H1 (cell line): ENCODE results near the gene ARHGAP1. TPM values are rescaled to one million over a fixed set of nuclear protein-coding genes. Genes with fewer than 3 reads are reported as not detected.

Experiments used
- CTCF ChIA-PET: fragments of 300-600 bp; sonication (Branson Sonifier 250); formaldehyde crosslinking; loops from one replicate; lab custom pipeline; 2021; ENCODE audit not compliant: partially characterized antibody; lab: Charles Lee
- POLR2A ChIA-PET: fragments of 300-600 bp; sonication (Branson Sonifier 250); formaldehyde crosslinking; loops from one replicate; lab custom pipeline; 2021; ENCODE audit warnings: inconsistent platforms; ENCODE audit not compliant: partially characterized antibody; lab: Charles Lee
- DNase-seq, 2 experiments: peaks; one replicate each; pipeline versions ENCODE4 v3.0.0 to v3.0.0-alpha.2; 2010 to 2022; ENCODE audit warnings: low spot score in 2 of 2, low read depth in 1 of 2, mixed read lengths in 1 of 2
- FAIRE-seq: peaks from 2 replicates; lab custom pipeline; 2011; peaks lifted over from hg19 to GRCh38; lab: Jason Lieb, UNC
- H2AFZ ChIP-seq: 2 replicates; pipeline ENCODE4 v1.8.1; 2012; ENCODE audit warnings: low read length, inconsistent platforms
- H2AK5ac ChIP-seq: 2 replicates; pipeline ENCODE4 v1.6.1; 2013; ENCODE audit warnings: low read depth, low read length
- H2BK120ac ChIP-seq: replicated peaks from 2 replicates; pipeline ENCODE3; 2013; ENCODE audit warnings: low read depth, low read length, inconsistent platforms
- H2BK12ac ChIP-seq: 2 replicates; pipeline ENCODE4 v1.6.1; 2013; ENCODE audit warnings: low read depth, low read length
- H2BK15ac ChIP-seq: 2 replicates; pipeline ENCODE4 v1.6.1; 2013; ENCODE audit warnings: low read length
- H2BK20ac ChIP-seq: 2 replicates; pipeline ENCODE4 v1.6.1; 2013; ENCODE audit warnings: low read length
- H2BK5ac ChIP-seq: 2 replicates; pipeline ENCODE4 v1.6.1; 2013; ENCODE audit warnings: low read depth, low read length
- H3K14ac ChIP-seq: 2 replicates; pipeline ENCODE4 v1.6.1; 2013; ENCODE audit warnings: inconsistent platforms; ENCODE audit not compliant: insufficient read length
- H3K18ac ChIP-seq: 2 replicates; pipeline ENCODE4 v1.6.1; 2013; ENCODE audit warnings: low read length; ENCODE audit errors: extremely low read depth
- H3K23ac ChIP-seq: 2 replicates; pipeline ENCODE4 v1.6.1; 2013; ENCODE audit warnings: inconsistent platforms; ENCODE audit not compliant: insufficient read length
- H3K23me2 ChIP-seq: 2 replicates; pipeline ENCODE4 v1.6.1; 2013; ENCODE audit warnings: low read depth, low read length
- H3K27ac ChIP-seq: 2 replicates; pipeline ENCODE4 v1.6.1; 2011; ENCODE audit warnings: low read depth, low read length, inconsistent platforms
- H3K27me3 ChIP-seq, 4 experiments: replicated peaks in 1 of 4; 1 replicate in 1 of 4; 2 replicates in 3 of 4; pipeline versions ENCODE4 v1.6.1 to v1.8.1; 2011 to 2013; ENCODE audit warnings: low read length in 3 of 4, mild to moderate bottlenecking in 3 of 4, inconsistent platforms in 2 of 4, mixed read lengths in 2 of 4, moderate library complexity in 1 of 4; ENCODE audit not compliant: control insufficient read depth in 3 of 4, insufficient read depth in 3 of 4; ENCODE audit errors: extremely low read depth in 1 of 4
- H3K36me3 ChIP-seq, 4 experiments: 2 replicates each; pipeline versions ENCODE4 v1.6.1 to v1.8.1; 2011 to 2013; ENCODE audit warnings: mild to moderate bottlenecking in 4 of 4, low read length in 3 of 4, moderate library complexity in 2 of 4, control low read depth in 1 of 4, inconsistent platforms in 1 of 4; ENCODE audit not compliant: insufficient read depth in 4 of 4, control insufficient read depth in 2 of 4
- H3K4ac ChIP-seq: replicated peaks from 2 replicates; pipeline ENCODE3; 2013; ENCODE audit warnings: low read length, low read depth, mixed read lengths, inconsistent platforms; ENCODE audit not compliant: insufficient read length
- H3K4me1 ChIP-seq, 4 experiments: replicated peaks in 1 of 4; 1 replicate in 1 of 4; 2 replicates in 3 of 4; pipeline versions ENCODE4 v1.6.1 to v1.8.1; 2011 to 2013; ENCODE audit warnings: low read length in 3 of 4, inconsistent platforms in 2 of 4, mixed read lengths in 1 of 4; ENCODE audit not compliant: insufficient read depth in 4 of 4, control insufficient read depth in 3 of 4
- H3K4me2 ChIP-seq, 2 experiments: 2 replicates each; pipeline versions ENCODE4 v1.6.1 to v1.8.1; 2011 to 2013; ENCODE audit warnings: low read depth in 2 of 2, low read length in 2 of 2, control low read depth in 1 of 2, inconsistent platforms in 1 of 2, mild to moderate bottlenecking in 1 of 2; ENCODE audit not compliant: insufficient read depth in 1 of 2
- H3K4me3 ChIP-seq, 4 experiments: fragments of 200-600, 300-600 bp in 1 of 4; sonication (generic), shearing (Covaris generic), sonication (Bioruptor Twin) in 1 of 4; 2 replicates each; pipeline versions ENCODE4 v1.5.1 to v1.8.1; 2011 to 2016; ENCODE audit warnings: low read length in 4 of 4, low read depth in 3 of 4, control low read depth in 2 of 4, inconsistent platforms in 2 of 4, mild to moderate bottlenecking in 2 of 4, mixed read lengths in 1 of 4, moderate library complexity in 1 of 4; ENCODE audit not compliant: insufficient read depth in 2 of 4; ENCODE audit errors: extremely low read depth in 1 of 4
- H3K56ac ChIP-seq: replicated peaks from 2 replicates; pipeline ENCODE3; 2013; ENCODE audit warnings: low read depth, mild to moderate bottlenecking, mixed read lengths, low read length, inconsistent platforms; ENCODE audit not compliant: insufficient read length
- H3K79me1 ChIP-seq: 2 replicates; pipeline ENCODE4 v1.6.1; 2013; ENCODE audit warnings: low read depth, low read length, control low read depth
- H3K79me2 ChIP-seq, 2 experiments: 2 replicates each; pipeline versions ENCODE4 v1.6.1 to v1.8.1; 2012 to 2013; ENCODE audit warnings: low read length in 2 of 2, mild to moderate bottlenecking in 2 of 2, inconsistent platforms in 1 of 2; ENCODE audit not compliant: insufficient read depth in 2 of 2, control insufficient read depth in 1 of 2
- H3K9ac ChIP-seq, 4 experiments: replicated peaks in 1 of 4; 1 replicate in 1 of 4; 2 replicates in 3 of 4; pipeline versions ENCODE4 v1.6.1 to v1.8.1; 2011 to 2013; ENCODE audit warnings: low read depth in 3 of 4, low read length in 3 of 4, control low read depth in 2 of 4, mild to moderate bottlenecking in 2 of 4, moderate library complexity in 2 of 4, inconsistent platforms in 1 of 4; ENCODE audit errors: extremely low read depth in 1 of 4
- H3K9me3 ChIP-seq, 2 experiments: 2 replicates each; pipeline versions ENCODE4 v1.6.1 to v1.8.1; 2012 to 2013; ENCODE audit warnings: mild to moderate bottlenecking in 2 of 2, moderate library complexity in 2 of 2, control low read depth in 1 of 2, inconsistent platforms in 1 of 2, low read depth in 1 of 2, low read length in 1 of 2, mixed read lengths in 1 of 2; ENCODE audit not compliant: insufficient read depth in 2 of 2
- H4K20me1 ChIP-seq, 2 experiments: replicated peaks in 1 of 2; 2 replicates each; pipeline versions ENCODE3 to v1.8.1; 2011 to 2013; ENCODE audit warnings: inconsistent platforms in 2 of 2, low read length in 2 of 2, mild to moderate bottlenecking in 1 of 2; ENCODE audit not compliant: insufficient read depth in 2 of 2, control insufficient read depth in 1 of 2
- H4K5ac ChIP-seq: 2 replicates; pipeline ENCODE4 v1.6.1; 2013; ENCODE audit warnings: low read length, low read depth, mixed read lengths, inconsistent platforms; ENCODE audit not compliant: insufficient read length
- H4K8ac ChIP-seq: 2 replicates; pipeline ENCODE4 v1.8.0; 2013; ENCODE audit warnings: mild to moderate bottlenecking, moderate library complexity, low read length, inconsistent platforms; ENCODE audit not compliant: insufficient read depth; ENCODE audit errors: extremely low read depth
- H4K91ac ChIP-seq: replicated peaks from 2 replicates; pipeline ENCODE3; 2013; ENCODE audit warnings: low read length, mixed read lengths, inconsistent platforms; ENCODE audit not compliant: insufficient read length
- CBX8 ChIP-seq: fragments of 300-800, 300-1000 bp; sonication (generic); IDR thresholded peaks from 2 replicates; pipeline ENCODE4 v1.7.1; 2016; ENCODE audit warnings: low read depth, low read length, borderline replicate concordance
- CHD2 ChIP-seq: IDR thresholded peaks from 2 replicates; pipeline ENCODE4 v1.6.1; 2012; ENCODE audit warnings: low read length, improper control_type of control experiment
- KDM4A ChIP-seq: IDR thresholded peaks from one replicate; pipeline ENCODE4 v1.7.1; 2012; ENCODE audit warnings: low read depth, mild to moderate bottlenecking, moderate library complexity, low read length, inconsistent platforms; ENCODE audit not compliant: severe bottlenecking
- RAD21 ChIP-seq, 2 experiments: IDR thresholded peaks in 1 of 2; conservative IDR thresholded peaks in 1 of 2; 2 replicates each; pipeline ENCODE4 v1.6.1; 2011; ENCODE audit warnings: low read depth in 2 of 2, low read length in 2 of 2, improper control_type of control experiment in 1 of 2, inconsistent platforms in 1 of 2, mild to moderate bottlenecking in 1 of 2, moderate library complexity in 1 of 2
- SIRT6 ChIP-seq: IDR thresholded peaks from one replicate; pipeline ENCODE4 v1.7.1; 2012; ENCODE audit warnings: low read length, inconsistent platforms
- SIX5 ChIP-seq: IDR thresholded peaks from 2 replicates; pipeline ENCODE4 v1.6.1; 2011; ENCODE audit warnings: mild to moderate bottlenecking, low read depth, low read length
- SP2 ChIP-seq: IDR thresholded peaks from 2 replicates; pipeline ENCODE4 v1.6.1; 2012; ENCODE audit warnings: mild to moderate bottlenecking, low read length, inconsistent platforms
- WGBS, 2 experiments: shearing (Covaris generic) in 1 of 2; methylation state at CpG; one replicate each; pipeline versions ENCODE4 v1.1.6 to v1.1.7; 2013 to 2015; ENCODE audit warnings: low lambda C conversion rate in 2 of 2, mixed read lengths in 2 of 2, inconsistent platforms in 1 of 2, low coverage in 1 of 2, missing lambda C conversion rate in 1 of 2; ENCODE audit not compliant: insufficient replicate concordance in 2 of 2, insufficient coverage in 1 of 2, insufficient read length in 1 of 2; ENCODE audit errors: extremely low coverage in 1 of 2, missing lambda C conversion rate in 1 of 2; 5-methylcytosine and 5-hydroxymethylcytosine counted together
- polyA plus RNA-seq, 7 experiments: library from polyadenylated mRNA; depleted of rRNA in 3 of 7; stranded (reverse) in 5 of 7; unstranded in 2 of 7; fragments of >200 nt in 5 of 7; fragments of 200-250 nt in 2 of 7; gene quantifications; 1 replicate in 5 of 7; 2 replicates in 1 of 7; 4 replicates in 1 of 7; pipeline versions ENCODE4 v1.2.1 to v1.2.3, GENCODE V29; 2011 to 2013; ENCODE audit warnings: missing spikeins in 2 of 7, mixed read lengths in 2 of 7
- total RNA-seq: library from RNA; stranded (reverse); fragmentation: NEBNext Ultra II Directional; extraction: Animal tissue kit (Norgen Biotek cat#: 25700); gene quantifications from 2 replicates; pipeline ENCODE4 v1.2.1, GENCODE V29; 2021
- TF ChIP-seq, protein P1 (sequence below): IDR thresholded peaks from 2 replicates; pipeline ENCODE4 v1.6.1; 2011; ENCODE audit warnings: low read depth, mild to moderate bottlenecking, low read length; ENCODE audit not compliant: insufficient read depth

The ARHGAP1 gene
- total and polyA plus RNA-seq, 2 of the 8 experiments (the other 6 are each of a cell fraction or from before 2014, with no cell fraction given), result 28.6 to 58.8 TPM

DNA sequence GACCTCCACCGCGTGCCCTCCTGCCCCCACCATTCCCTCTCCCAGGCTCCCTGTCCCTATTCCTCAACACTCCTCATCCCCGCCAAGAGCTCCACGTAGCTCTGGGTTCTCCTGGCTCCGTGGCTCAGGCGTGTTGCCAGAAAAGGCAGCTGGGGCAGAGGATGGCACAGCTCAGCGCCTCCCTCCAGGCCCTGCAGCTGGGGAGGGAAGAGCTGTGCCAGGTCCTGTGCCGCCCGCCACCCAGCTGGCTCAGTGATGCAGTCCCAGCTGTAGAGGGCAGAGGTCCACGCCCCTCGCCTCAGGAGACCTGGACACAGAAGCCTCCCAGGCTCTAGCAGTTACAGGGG is 4.2 kb downstream of the ARHGAP1 start:
- Histone ChIP-seq H3K4me1 (no peaks in the 10 kb centered on the region; a peak in 2 of 7 replicates), H3K9ac (no peak overlapping the region), H3K79me1 (no peaks in the 10 kb centered on the region), H2BK5ac (no peak overlapping the region), H3K14ac (no peak overlapping the region), H2BK15ac (no peak overlapping the region), H3K9me3 (no peaks in the 10 kb centered on the region), H3K23me2 (peaks cover 4% of the 10 kb centered on the region; the same call in 1 of the 2 replicates), H2AFZ (no peak overlapping the region), H3K4ac (no peak overlapping the region), H3K4me3 (no peak overlapping the region), H3K23ac (no peak overlapping the region), H3K27ac (no peak overlapping the region), H4K20me1 (peaks cover 2% of the 10 kb centered on the region in 2 experiments), H4K91ac (no peak overlapping the region), H3K36me3 (peaks cover 2 to 11% (median 6%) of the 10 kb centered on the region in 4 experiments; a peak in 3 of 8 replicates), H2AK5ac (no peak overlapping the region), H3K18ac (no peak overlapping the region), H3K4me2 (no peak overlapping the region), H2BK20ac (no peak overlapping the region), H4K8ac (no peak overlapping the region), H3K79me2 (peaks cover 0 to 6% of the 10 kb centered on the region in 2 experiments; a peak in 1 of 4 replicates), H2BK12ac (no peak overlapping the region), H3K27me3 (no peaks in the 10 kb centered on the region), H3K56ac (no peak overlapping the region), H2BK120ac (no peak overlapping the region), H4K5ac (no peak overlapping the region)
- CTCF ChIA-PET, result interaction anchor here (0.6 to 1.1 kb wide), 2 partner anchors 91 to 309 kb away, joined by 3 read pairs; no protein-coding TSS in a partner anchor
- DNase-seq (no peak), FAIRE-seq (no peak)
- WGBS, 2 experiments, result 92% methylated on average over 8 of the region's 11 CpGs; no CpG with 5 or more reads in 1 of the 2 experiments
- TF ChIP-seq SIRT6 (no peak), KDM4A (no peak), SIX5 (no peak), SP2 (no peak), CHD2 (no peak), RAD21 (IDR thresholded peaks at IDR 0.05 in 1 of 2, conservative IDR thresholded peaks at IDR 0.05 in 1 of 2; ENCODE audit: low read depth in 2 of 2, low read length in 2 of 2) (no peak), CBX8 (no peak)
- TF ChIP-seq, protein P1, sequence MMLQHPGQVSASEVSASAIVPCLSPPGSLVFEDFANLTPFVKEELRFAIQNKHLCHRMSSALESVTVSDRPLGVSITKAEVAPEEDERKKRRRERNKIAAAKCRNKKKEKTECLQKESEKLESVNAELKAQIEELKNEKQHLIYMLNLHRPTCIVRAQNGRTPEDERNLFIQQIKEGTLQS, result no peak
- POLR2A ChIA-PET, result interaction anchor here (0.9 to 3.1 kb wide), 4 partner anchors 9 to 315 kb away, joined by 3 to 21 read pairs (median 4); partner anchors contain the start of gene MDK
